Measurements from ENCODE around the gene CDR2L.

Gene CDR2L

GRCh38 chr17:74987418-74987908 is at the start of gene CDR2L:
Gene CDR2L (plus strand): TSS chr17:74987632. CDS start chr17:74988044, 412 bp downstream.
- DNase-seq (ENCODE audit: low read depth in 2 of 2): peak; percentile 79 to 81

- no peak for DNase-seq (ENCODE audit: low read depth in 2 of 2)
These were observed 49.1 kb upstream of the CDR2L start for GRCh38 chr17:74938194-74938950.

- no peak for DNase-seq (ENCODE audit: low read depth in 2 of 2)
These were observed 47.9 kb upstream of the CDR2L start for GRCh38 chr17:74939534-74939933.

- no peak for DNase-seq (ENCODE audit: low read depth in 2 of 2)
These were observed 46.2 kb upstream of the CDR2L start for GRCh38 chr17:74941128-74941725.

GRCh38 chr17:74943808-74944522 is 43.5 kb upstream of the CDR2L start:
- DNase-seq (ENCODE audit: low read depth in 2 of 2): no peak

- no peak for DNase-seq (ENCODE audit: low read depth in 2 of 2)
These were observed 41.9 kb upstream of the CDR2L start for GRCh38 chr17:74945543-74945942.

GRCh38 chr17:74946641-74947040 is 40.8 kb upstream of the CDR2L start:
- no peak for DNase-seq (ENCODE audit: low read depth in 2 of 2)

DNA sequence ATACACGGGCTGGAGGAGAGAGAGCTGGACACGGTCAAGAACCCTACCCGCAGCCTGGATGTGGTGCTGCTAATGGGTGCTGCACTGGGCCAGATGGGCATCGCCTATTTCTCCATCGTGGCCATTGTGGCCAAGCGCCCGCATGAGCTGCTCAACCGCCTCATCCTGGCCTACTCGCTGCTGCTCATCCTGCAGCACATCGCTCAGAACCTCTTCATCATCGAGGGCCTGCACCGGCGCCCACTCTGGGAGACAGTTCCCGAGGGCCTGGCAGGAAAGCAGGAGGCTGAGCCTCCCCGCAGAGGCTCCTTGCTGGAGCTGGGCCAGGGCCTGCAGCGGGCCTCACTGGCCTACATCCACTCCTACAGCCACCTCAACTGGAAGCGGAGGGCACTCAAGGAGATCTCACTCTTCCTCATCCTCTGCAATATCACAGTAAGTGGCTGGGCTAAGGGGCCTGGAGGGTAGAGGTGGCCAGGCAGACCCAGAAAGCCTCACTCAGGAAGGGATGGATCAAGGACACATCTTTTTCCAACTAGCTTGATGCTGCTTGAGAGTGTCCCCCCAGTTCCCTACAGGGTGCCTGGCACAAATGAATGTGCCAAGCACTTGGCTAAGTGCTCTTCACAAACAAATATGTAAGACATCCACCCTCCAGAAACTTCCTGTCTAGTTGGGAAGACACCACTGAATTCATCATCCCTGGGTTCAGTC is 40.2 kb upstream of the CDR2L start:
- no peak for DNase-seq (ENCODE audit: low read depth in 2 of 2)

DNA sequence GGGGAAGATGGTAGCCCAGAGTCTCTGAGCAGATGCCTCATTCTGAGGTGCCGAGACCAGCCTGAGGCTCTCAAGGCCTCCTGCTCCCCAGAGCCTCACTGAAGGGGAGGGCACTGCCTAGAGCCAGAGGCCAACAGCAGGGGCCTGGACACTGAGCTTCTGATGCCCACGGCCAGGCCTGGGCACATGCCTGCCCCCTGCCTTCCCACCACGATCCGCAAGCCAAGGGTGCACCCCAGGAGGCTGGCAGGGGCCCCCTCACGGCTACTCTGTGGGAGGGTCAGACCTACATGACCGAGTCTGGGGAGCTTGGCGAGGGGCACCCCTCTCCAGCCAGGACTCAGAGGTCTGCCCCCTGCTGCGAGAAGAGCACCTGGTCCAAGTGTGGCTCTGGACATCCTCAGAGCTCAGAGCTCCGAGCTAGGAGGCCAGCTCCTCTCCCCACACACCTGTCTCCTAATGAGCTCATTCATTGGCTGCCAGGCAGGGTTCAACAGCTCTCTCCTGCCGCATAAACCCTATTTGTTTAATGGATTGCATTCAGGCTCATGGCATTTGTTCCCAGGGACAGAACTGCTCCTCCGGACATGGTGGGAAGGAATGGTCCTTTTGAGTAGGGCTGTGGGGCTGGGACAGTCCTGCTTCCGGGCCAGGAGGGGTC is 37.8 kb upstream of the CDR2L start:
- DNase-seq (ENCODE audit: low read depth in 2 of 2): no peak

DNA sequence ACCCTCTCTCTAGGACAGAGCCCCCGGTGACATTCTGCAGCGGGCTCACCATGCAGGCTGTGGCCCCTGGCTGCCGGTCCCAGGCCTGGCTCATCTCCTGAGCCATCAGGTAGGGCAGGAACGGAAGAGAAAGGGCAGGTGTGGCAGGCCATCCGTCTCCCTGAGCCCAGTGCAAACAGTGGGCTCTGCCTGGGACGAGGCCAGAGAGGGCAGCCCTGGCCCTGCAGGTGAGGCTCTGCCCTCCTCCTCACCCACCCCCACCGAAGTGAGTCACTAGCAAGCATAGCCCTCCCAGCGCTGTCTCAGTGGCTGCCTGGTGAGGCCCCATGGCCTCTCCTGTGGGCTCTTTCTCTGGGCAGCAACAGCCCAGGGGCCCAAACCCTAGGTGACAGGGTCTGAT is 37.2 kb upstream of the CDR2L start:
- DNase-seq (ENCODE audit: low read depth in 2 of 2): no peak

GRCh38 chr17:74951065-74951464 is 36.4 kb upstream of the CDR2L start:
- no peak for DNase-seq (ENCODE audit: low read depth in 2 of 2)

- no peak for DNase-seq (ENCODE audit: low read depth in 2 of 2)
These were observed 35.6 kb upstream of the CDR2L start for GRCh38 chr17:74951680-74952421.

GRCh38 chr17:74952431-74953133 is 34.9 kb upstream of the CDR2L start:
- DNase-seq (ENCODE audit: low read depth in 2 of 2): no peak

- no peak for DNase-seq (ENCODE audit: low read depth in 2 of 2)
These were observed 34.2 kb upstream of the CDR2L start for GRCh38 chr17:74953134-74953687.

GRCh38 chr17:74954115-74954514 is 33.3 kb upstream of the CDR2L start:
- DNase-seq (ENCODE audit: low read depth in 2 of 2): no peak

- no peak for DNase-seq (ENCODE audit: low read depth in 2 of 2)
These were observed 32.6 kb upstream of the CDR2L start for GRCh38 chr17:74954665-74955421.

GRCh38 chr17:74956093-74956492 is 31.3 kb upstream of the CDR2L start:
- DNase-seq (ENCODE audit: low read depth in 2 of 2): no peak

DNA sequence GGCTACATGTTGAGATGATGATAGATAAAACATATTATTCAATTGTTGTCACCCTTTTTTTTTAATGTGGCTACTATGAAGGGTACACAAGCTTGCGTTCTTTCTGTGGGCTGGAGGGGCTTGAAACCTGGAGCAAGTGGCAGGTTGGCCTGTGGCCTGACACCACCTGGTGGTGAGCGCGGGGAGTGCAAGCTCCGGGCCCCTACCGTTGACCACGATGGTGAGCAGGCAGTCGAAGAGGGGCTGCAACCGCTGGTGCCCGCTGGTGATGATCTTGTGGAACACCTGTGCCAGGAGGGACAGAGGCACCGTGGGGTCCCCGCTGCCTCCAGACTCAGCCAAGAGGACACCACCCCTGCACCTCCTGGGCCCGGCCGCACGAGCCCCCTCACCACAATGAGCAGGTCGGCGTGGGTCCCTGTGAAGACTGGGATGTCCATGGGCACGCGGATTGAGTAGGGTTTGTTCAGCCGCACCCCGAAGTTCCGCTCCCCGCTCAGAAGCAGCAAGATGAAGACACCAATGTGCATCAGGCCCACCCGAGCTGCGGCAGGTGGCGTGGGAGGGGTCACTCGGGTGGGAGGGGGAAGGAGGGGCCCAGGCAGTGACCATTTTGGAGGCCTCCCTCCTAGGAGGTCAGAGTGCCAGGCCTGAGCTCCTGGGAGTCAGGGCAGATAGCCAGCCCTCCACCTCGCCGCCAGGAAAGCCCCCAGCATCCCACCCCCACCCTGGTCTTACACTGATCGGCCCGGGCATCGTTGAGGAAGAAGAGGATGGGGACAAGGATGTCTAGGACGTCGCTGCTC is 29.3 kb upstream of the CDR2L start:
- peak in 1 of 2 experiments; percentile 7 for DNase-seq (ENCODE audit: low read depth in 2 of 2)
